Non-pigmented ciliary epithelial cell (primary cell): ENCODE measurements around the gene ADCK2.
A peak's percentile ranks its signal among the peaks of the same experiment; 100 is the strongest.
"Not testable (repeated sequence)": the region's sequence is repeated elsewhere in the genome, so short reads cannot be mapped to it uniquely, and the experiment has no call there.

Experiments
- DNase-seq: peaks from one replicate; pipeline ENCODE4 v3.0.0-alpha.2; 2010; ENCODE audit warnings: low read depth

The ADCK2 gene

GRCh38 chr7:140673063-140673773 lies 473 bp downstream of the ADCK2 start:
- no peak for DNase-seq

- no peak for DNase-seq
Measured at GRCh38 chr7:140673774-140674155, 1.0 kb downstream of the ADCK2 start.

GRCh38 chr7:140674356-140674800 lies 1.6 kb downstream of the ADCK2 start:
- DNase-seq: no peak

- DNase-seq: peak; percentile 30
Measured at GRCh38 chr7:140674899-140675701, 2.4 kb downstream of the ADCK2 start.

GRCh38 chr7:140675726-140676125 lies 3.0 kb downstream of the ADCK2 start:
- no peak for DNase-seq

- no peak for DNase-seq
Measured at GRCh38 chr7:140676306-140676705, 3.6 kb downstream of the ADCK2 start.

GRCh38 chr7:140676956-140677355 lies 4.2 kb downstream of the ADCK2 start:
- DNase-seq: not testable (repeated sequence)

GRCh38 chr7:140677496-140677895 lies 4.8 kb downstream of the ADCK2 start:
- no peak for DNase-seq

GRCh38 chr7:140678081-140678815 lies 5.5 kb downstream of the ADCK2 start:
- DNase-seq: no peak

GRCh38 chr7:140678816-140679130 lies 6.0 kb downstream of the ADCK2 start:
- DNase-seq: no peak

- no peak for DNase-seq
Measured at GRCh38 chr7:140679186-140679585, 6.4 kb downstream of the ADCK2 start.

- DNase-seq: no peak
Measured at GRCh38 chr7:140680886-140681285, 8.1 kb downstream of the ADCK2 start.

- no peak for DNase-seq
Measured at GRCh38 chr7:140681766-140682165, 9.0 kb downstream of the ADCK2 start.

GRCh38 chr7:140683657-140684056 lies 10.9 kb downstream of the ADCK2 start:
- no peak for DNase-seq

GRCh38 chr7:140684066-140684950 lies 11.6 kb downstream of the ADCK2 start:
- DNase-seq: no peak

GRCh38 chr7:140685407-140686087 lies 12.8 kb downstream of the ADCK2 start:
- DNase-seq: no peak

- DNase-seq: no peak
Measured at GRCh38 chr7:140686921-140687320, 14.2 kb downstream of the ADCK2 start.

- DNase-seq: no peak
Measured at GRCh38 chr7:140688341-140688740, 15.6 kb downstream of the ADCK2 start.

- no peak for DNase-seq
Measured at GRCh38 chr7:140689199-140690152, 16.7 kb downstream of the ADCK2 start.

- DNase-seq: no peak
Measured at GRCh38 chr7:140691376-140692045, 18.8 kb downstream of the ADCK2 start.
